ENCODE data around the gene RBM47.
"Not testable (repeated sequence)": the region's sequence is repeated elsewhere in the genome, so short reads cannot be mapped to it uniquely, and the experiment has no call there.

RBM47 gene

DNA sequence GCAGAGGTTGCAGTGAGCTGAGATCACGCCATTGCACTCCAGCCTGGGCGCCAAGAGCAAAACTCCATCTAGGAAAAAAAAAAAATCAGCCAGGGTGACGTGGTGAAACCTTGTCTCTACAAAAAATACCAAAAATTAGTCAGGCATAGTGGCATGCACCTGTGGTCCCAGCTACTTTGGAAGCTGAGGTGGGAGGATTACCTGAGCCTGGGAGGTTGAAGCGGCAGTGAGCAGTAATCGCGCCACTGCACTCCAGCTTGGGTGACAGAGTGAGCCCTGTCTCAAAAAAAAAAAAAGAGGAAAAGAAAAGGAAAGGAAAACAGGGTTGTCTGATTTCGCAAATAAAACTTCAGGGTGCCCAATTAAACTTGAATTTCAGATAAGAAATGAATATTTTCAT is 106.1 kb downstream of the RBM47 start:
- POLR2A ChIA-PET: no interaction called here
- CTCF ChIA-PET: no interaction called here
- TF ChIP-seq SP1 (IDR thresholded peaks at IDR 0.05): no peak
- TF ChIP-seq ZNF384 (IDR thresholded peaks at IDR 0.05): no peak
- TF ChIP-seq CTBP1 (IDR thresholded peaks at IDR 0.05; ENCODE audit: borderline replicate concordance): no peak
- TF ChIP-seq HDGF (IDR thresholded peaks at IDR 0.05; ENCODE audit: borderline replicate concordance): no peak
- no peak for TF ChIP-seq PKNOX1 (IDR thresholded peaks at IDR 0.05)
- TF ChIP-seq ELF4 (IDR thresholded peaks at IDR 0.05): no peak
- TF ChIP-seq L3MBTL2 (conservative IDR thresholded peaks at IDR 0.05): no peak
- no peak for TF ChIP-seq FOXA1 (IDR thresholded peaks at IDR 0.05)
- no peak for TF ChIP-seq NFRKB (IDR thresholded peaks at IDR 0.05)
- TF ChIP-seq BHLHE40 (IDR thresholded peaks at IDR 0.05; ENCODE audit: borderline replicate concordance): no peak
- no peak for TF ChIP-seq SUZ12 (IDR thresholded peaks at IDR 0.05)
- TF ChIP-seq FOXM1 (IDR thresholded peaks at IDR 0.05; ENCODE audit: borderline replicate concordance): no peak
- TF ChIP-seq FOXK2 (IDR thresholded peaks at IDR 0.05): no peak
- no peak for DNase-seq (ENCODE audit: extremely low spot score)

GRCh38 chr4:40521957-40522356 is 107.7 kb downstream of the RBM47 start:
- ChIA-PET CTCF (no interaction called here), POLR2A (no interaction called here)
- no peak for TF ChIP-seq ZNF384 (IDR thresholded peaks at IDR 0.05)
- TF ChIP-seq ARNT (IDR thresholded peaks at IDR 0.05): no peak
- no peak for DNase-seq (ENCODE audit: extremely low spot score)

- CTCF ChIA-PET: no interaction called here
- POLR2A ChIA-PET: no interaction called here
- no peak for TF ChIP-seq CTBP1 (IDR thresholded peaks at IDR 0.05; ENCODE audit: borderline replicate concordance)
- no peak for TF ChIP-seq BHLHE40 (IDR thresholded peaks at IDR 0.05; ENCODE audit: borderline replicate concordance)
- TF ChIP-seq FOXA1 (IDR thresholded peaks at IDR 0.05): no peak
- TF ChIP-seq L3MBTL2 (conservative IDR thresholded peaks at IDR 0.05): no peak
- TF ChIP-seq FOXK2 (IDR thresholded peaks at IDR 0.05): no peak
- no peak for TF ChIP-seq NFRKB (IDR thresholded peaks at IDR 0.05)
- no peak for TF ChIP-seq LEF1 (IDR thresholded peaks at IDR 0.05; ENCODE audit: borderline replicate concordance)
- TF ChIP-seq SP1 (IDR thresholded peaks at IDR 0.05): no peak
- no peak for TF ChIP-seq SUZ12 (IDR thresholded peaks at IDR 0.05)
- no peak for TF ChIP-seq FOXM1 (IDR thresholded peaks at IDR 0.05; ENCODE audit: borderline replicate concordance)
- TF ChIP-seq ARNT (IDR thresholded peaks at IDR 0.05): no peak
- DNase-seq (ENCODE audit: extremely low spot score): no peak
Observed at GRCh38 chr4:40520533-40520932, 109.1 kb downstream of the RBM47 start.

DNA sequence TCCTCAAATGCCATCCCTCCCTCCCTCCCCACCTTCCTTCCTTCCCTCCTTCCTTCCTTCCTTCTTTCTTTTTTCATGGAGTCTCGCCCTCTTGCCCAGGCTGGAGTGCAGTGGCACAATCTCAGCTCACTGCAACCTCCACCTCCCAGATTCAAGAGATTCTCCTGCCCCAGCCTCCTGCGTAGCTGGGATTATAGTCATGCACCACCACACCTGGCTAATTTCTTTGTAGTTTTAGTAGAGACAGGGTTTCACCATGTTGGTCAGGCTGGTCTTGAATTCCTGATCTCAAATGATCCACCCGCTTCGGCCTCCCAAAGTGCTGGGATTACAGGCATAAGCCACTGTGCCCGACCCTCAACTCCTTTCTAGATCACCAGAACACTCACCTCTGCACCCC is 112.6 kb downstream of the RBM47 start:
- CTCF ChIA-PET; POLR2A ChIA-PET; DNase-seq (ENCODE audit: extremely low spot score): not testable (repeated sequence)

DNA sequence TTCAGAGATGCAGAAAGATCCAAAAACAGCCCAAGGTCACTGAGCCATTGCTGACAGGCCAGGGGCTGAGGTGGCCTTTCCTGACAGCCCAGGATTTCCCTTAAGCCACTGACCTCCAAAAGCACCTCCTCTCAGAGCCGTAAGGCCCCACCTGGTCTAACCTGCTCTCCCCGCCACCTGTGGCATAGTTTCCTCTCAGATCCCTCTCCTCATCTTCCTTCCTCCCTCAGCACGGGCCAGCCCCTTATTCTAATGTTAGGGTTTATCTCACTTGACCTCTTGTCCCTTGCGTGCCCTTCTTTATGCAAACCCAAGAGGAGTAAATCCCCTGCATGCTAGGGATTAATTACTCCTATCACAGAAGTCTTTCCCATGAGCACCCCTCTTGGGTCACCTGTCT is 113.0 kb downstream of the RBM47 start:
- TF ChIP-seq SP1 (IDR thresholded peaks at IDR 0.05) (no peak), ELF4 (IDR thresholded peaks at IDR 0.05) (no peak), FOXM1 (IDR thresholded peaks at IDR 0.05; ENCODE audit: borderline replicate concordance) (no peak), TARDBP (IDR thresholded peaks at IDR 0.05) (no peak), SUZ12 (IDR thresholded peaks at IDR 0.05) (no peak), FOXA1 (IDR thresholded peaks at IDR 0.05) (no peak), NFRKB (IDR thresholded peaks at IDR 0.05) (no peak), BHLHE40 (IDR thresholded peaks at IDR 0.05; ENCODE audit: borderline replicate concordance) (no peak), LEF1 (IDR thresholded peaks at IDR 0.05; ENCODE audit: borderline replicate concordance) (no peak)
- no peak for DNase-seq (ENCODE audit: extremely low spot score)

DNA sequence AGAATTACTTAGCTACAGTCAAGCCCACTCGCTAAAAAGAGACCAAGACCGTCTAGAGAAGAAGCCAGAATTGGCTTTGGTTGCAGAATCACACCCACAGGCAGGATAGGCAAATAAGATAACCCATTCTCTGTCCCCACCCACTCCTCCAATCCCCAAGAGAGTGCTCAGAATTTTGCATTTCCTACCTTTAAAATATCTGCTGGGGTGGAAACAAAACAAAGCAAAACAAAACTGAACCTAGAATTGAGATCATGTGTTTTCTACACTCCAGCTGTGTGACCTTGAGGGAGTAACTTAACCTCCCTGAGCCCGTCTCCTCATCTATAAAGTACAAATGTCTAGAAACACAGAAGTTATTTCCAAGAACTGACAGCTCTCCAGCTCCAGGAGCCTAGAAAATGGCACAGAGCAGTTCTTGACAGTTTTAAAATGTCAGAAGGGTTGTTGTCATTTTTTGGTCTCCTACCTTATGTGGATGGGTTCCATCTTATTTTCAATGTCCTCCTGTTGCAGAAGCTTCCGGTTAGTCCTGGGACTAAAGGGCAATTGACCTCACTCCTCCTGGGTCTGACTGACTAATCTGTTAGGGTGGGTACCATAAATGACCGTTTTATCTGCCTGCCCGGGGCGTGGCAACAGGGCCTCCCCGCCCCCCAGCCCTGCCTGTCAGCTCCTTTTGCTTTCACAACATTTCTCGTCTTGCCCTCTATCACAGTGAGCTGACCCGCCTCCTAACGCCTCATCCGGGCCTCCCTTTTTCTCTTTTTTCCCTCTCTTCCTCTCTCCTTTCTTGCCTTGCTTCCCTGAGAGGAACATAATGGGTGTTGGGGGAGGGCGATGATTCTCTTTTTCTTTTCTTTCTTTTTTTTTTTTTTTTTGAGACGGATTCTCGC is 114.0 kb downstream of the RBM47 start:
- CTCF ChIA-PET: no interaction called here
- TF ChIP-seq ELF4 (IDR thresholded peaks at IDR 0.05): no peak
- no peak for TF ChIP-seq FOXA1 (IDR thresholded peaks at IDR 0.05)
- no peak for TF ChIP-seq ARNT (IDR thresholded peaks at IDR 0.05)
- no peak for TF ChIP-seq NFRKB (IDR thresholded peaks at IDR 0.05)
- TF ChIP-seq HDGF (IDR thresholded peaks at IDR 0.05; ENCODE audit: borderline replicate concordance): no peak
- no peak for TF ChIP-seq ZNF384 (IDR thresholded peaks at IDR 0.05)
- TF ChIP-seq LEF1 (IDR thresholded peaks at IDR 0.05; ENCODE audit: borderline replicate concordance): no peak
- TF ChIP-seq TARDBP (IDR thresholded peaks at IDR 0.05): no peak
- no peak for TF ChIP-seq SUZ12 (IDR thresholded peaks at IDR 0.05)
- TF ChIP-seq FOXM1 (IDR thresholded peaks at IDR 0.05; ENCODE audit: borderline replicate concordance): no peak
- no peak for TF ChIP-seq PKNOX1 (IDR thresholded peaks at IDR 0.05)
- no peak for TF ChIP-seq BHLHE40 (IDR thresholded peaks at IDR 0.05; ENCODE audit: borderline replicate concordance)
- no peak for TF ChIP-seq CTBP1 (IDR thresholded peaks at IDR 0.05; ENCODE audit: borderline replicate concordance)
- no peak for TF ChIP-seq L3MBTL2 (conservative IDR thresholded peaks at IDR 0.05)
- TF ChIP-seq FOXK2 (IDR thresholded peaks at IDR 0.05): no peak
- TF ChIP-seq SP1 (IDR thresholded peaks at IDR 0.05): no peak
- POLR2A ChIA-PET: no interaction called here
- DNase-seq (ENCODE audit: extremely low spot score): no peak

More for the DNA sequence above, 113.0 kb downstream of the RBM47 start:
- ChIA-PET POLR2A (no interaction called here), CTCF (no interaction called here)

DNA sequence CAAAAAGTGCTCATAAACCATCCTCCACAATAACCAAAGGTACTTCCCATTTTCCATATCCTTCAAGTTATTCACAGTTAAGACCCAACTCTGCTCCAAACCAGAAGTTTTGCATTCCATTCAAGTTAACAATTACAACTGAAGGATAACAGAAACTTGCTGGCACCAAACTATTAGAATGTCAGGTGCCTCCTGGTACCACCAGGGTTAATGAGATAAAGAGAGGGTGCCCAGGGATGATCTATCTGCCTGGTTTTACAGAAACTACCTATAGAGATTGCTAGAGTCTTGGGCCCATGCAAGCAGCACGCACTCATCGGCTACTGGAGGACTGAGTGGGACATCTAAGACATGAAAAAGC is 114.6 kb downstream of the RBM47 start:
- no peak for DNase-seq (ENCODE audit: extremely low spot score)
- ChIA-PET CTCF (no interaction called here), POLR2A (no interaction called here)
- no peak for TF ChIP-seq ELF4 (IDR thresholded peaks at IDR 0.05)
- TF ChIP-seq FOXA1 (IDR thresholded peaks at IDR 0.05): no peak
- no peak for TF ChIP-seq ZNF384 (IDR thresholded peaks at IDR 0.05)
- TF ChIP-seq SUZ12 (IDR thresholded peaks at IDR 0.05): no peak
- TF ChIP-seq NFRKB (IDR thresholded peaks at IDR 0.05): no peak
- TF ChIP-seq FOXM1 (IDR thresholded peaks at IDR 0.05; ENCODE audit: borderline replicate concordance): no peak
- TF ChIP-seq LEF1 (IDR thresholded peaks at IDR 0.05; ENCODE audit: borderline replicate concordance): no peak
- no peak for TF ChIP-seq FOXK2 (IDR thresholded peaks at IDR 0.05)
- no peak for TF ChIP-seq BHLHE40 (IDR thresholded peaks at IDR 0.05; ENCODE audit: borderline replicate concordance)
- TF ChIP-seq SP1 (IDR thresholded peaks at IDR 0.05): no peak
- TF ChIP-seq L3MBTL2 (conservative IDR thresholded peaks at IDR 0.05): no peak
